Esophagus squamous epithelium (tissue), 4 donors: ENCODE results near the gene OBP2A.

Experiments
- CTCF ChIP-seq, 6 experiments: fragments of 450-650 bp in 4 of 6; fragments of 200-600 bp in 2 of 6; sonication (generic) in 2 of 6; IDR thresholded peaks; one replicate each; pipeline ENCODE4 v1.5.1; 2016 to 2019; ENCODE audit warnings: antibody characterized with exemption in 6 of 6, mild to moderate bottlenecking in 4 of 6, moderate library complexity in 4 of 6
- POLR2A ChIP-seq, 4 donors: fragments of 450-650 bp; IDR thresholded peaks; one replicate each; pipeline ENCODE4 v1.6.1; 2017; ENCODE audit warnings: antibody characterized with exemption in 4 of 4, mild to moderate bottlenecking in 4 of 4, moderate library complexity in 3 of 4

DNA sequence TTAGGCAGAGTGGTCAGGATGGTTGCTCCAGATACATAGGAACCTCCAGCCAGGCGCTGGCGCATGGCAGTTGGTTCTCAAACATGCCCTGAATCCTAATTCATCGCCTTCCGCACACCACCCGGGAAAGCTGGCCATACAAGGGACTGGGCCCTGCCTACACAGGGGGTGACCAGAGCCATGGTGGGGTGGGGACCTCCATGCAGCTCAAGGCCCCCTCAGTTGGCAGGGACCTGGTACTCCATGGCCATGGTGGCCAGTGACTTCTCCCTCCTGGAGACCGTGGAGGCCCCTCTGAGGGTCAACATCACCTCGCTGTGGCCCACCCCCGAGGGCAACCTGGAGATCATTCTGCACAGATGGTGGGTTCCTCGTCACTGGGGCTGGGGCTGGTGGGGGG, 42.4 kb downstream of the OBP2A start:
- TF ChIP-seq POLR2A (IDR thresholded peaks at IDR 0.05) (no peak), CTCF (IDR thresholded peaks at IDR 0.05) (no peak)
